ENCODE measurements around the gene WNT5B.

WNT5B gene

DNA sequence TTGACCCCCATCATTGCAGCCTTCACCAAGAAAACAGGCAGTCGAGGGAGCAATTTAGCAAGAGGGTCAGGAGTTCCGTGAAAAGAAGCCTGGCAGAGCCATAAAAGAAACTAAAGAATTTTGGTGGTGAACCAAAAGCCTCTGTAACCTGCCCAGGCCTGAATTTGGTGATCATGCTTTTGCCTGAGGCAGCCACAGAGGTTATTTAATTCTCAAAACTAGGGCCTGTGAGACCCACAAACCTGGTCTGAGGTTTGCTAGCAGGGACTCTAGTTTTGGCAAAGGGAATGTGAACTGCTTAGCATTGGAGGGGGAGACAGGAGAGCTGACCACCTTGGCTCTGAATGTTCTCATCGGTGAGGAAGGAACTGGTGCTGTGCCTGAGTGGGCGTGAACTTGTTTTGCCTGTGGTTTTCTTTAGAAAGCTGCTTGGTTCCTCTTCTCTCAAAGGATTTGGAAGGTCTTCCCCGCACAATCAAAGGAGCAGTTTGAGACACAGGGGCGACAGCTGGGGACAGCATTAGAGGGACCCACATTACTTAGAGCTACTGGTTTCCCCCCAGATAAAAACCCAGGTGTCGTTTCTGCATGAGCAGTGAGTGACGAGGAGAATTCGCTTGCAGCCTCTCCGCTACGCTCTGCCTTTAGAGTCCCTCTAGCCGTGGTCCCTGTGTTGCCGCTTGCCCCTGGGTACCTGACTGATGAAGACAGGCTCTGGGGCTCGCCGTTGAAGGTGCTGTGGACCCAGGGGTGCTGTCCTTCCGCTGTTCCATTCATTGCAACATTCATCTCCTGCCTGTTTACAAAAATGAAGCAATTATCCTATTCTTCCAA, 12.6 kb upstream of the WNT5B start:
- no peak for DNase-seq (ENCODE audit: low spot score)
- in situ Hi-C loops (cut with MboI; ENCODE audit: low pct_unique_long_range_greater_than_20kb, low sequenced_read_pairs, unreplicated experiment): no loop called here
- TF ChIP-seq, protein P1, sequence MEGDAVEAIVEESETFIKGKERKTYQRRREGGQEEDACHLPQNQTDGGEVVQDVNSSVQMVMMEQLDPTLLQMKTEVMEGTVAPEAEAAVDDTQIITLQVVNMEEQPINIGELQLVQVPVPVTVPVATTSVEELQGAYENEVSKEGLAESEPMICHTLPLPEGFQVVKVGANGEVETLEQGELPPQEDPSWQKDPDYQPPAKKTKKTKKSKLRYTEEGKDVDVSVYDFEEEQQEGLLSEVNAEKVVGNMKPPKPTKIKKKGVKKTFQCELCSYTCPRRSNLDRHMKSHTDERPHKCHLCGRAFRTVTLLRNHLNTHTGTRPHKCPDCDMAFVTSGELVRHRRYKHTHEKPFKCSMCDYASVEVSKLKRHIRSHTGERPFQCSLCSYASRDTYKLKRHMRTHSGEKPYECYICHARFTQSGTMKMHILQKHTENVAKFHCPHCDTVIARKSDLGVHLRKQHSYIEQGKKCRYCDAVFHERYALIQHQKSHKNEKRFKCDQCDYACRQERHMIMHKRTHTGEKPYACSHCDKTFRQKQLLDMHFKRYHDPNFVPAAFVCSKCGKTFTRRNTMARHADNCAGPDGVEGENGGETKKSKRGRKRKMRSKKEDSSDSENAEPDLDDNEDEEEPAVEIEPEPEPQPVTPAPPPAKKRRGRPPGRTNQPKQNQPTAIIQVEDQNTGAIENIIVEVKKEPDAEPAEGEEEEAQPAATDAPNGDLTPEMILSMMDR (IDR thresholded peaks at IDR 0.05; ENCODE audit: extremely low read depth, insufficient read depth, missing control alignments): no peak

DNA sequence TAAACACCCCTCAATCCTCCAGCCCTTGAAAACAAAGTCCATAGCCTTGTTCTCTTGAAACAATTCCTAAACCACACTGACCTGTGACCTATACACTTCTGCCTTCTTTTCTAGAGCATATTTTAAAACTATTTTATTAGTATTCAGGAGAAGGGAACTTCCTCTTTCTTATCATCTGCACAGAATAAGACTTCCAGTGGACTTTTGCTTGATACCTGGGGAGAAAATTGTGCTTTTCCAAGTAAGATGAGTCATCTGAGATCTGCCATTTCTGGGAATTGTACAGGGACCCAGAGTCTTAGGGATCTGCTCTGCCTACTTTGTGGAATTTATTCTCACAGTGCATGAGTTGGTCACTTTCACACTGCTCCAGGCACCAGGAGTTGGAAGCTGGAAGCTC, 10.5 kb upstream of the WNT5B start:
- in situ Hi-C loops (cut with MboI; ENCODE audit: low pct_unique_long_range_greater_than_20kb, low sequenced_read_pairs, unreplicated experiment): no loop called here
- TF ChIP-seq, protein P1 (IDR thresholded peaks at IDR 0.05; ENCODE audit: extremely low read depth, insufficient read depth, missing control alignments): no peak
- DNase-seq (ENCODE audit: low spot score): no peak

DNA sequence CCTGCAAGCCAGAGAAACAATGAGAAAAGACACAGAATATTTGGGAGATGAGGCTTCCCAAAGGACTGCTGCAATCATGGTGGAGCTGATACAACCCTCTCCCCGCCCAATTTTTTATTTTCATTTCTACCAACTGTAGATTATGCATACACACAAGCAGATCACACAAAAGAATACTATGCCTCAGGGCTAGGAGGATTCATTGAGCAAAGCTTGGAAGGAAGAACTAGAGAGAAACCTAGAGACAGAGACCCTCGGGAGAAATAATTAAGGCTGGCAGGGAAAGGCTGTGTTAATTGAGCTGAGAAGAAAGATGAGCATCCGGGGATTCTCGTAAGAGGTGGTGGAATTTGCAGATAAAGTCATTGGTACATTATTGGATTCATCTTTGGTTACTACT, 9.9 kb upstream of the WNT5B start:
- TF ChIP-seq, protein P1 (IDR thresholded peaks at IDR 0.05; ENCODE audit: extremely low read depth, insufficient read depth, missing control alignments): no peak
- in situ Hi-C loops (cut with MboI; ENCODE audit: low pct_unique_long_range_greater_than_20kb, low sequenced_read_pairs, unreplicated experiment): no loop called here
- DNase-seq (ENCODE audit: low spot score): no peak

DNA sequence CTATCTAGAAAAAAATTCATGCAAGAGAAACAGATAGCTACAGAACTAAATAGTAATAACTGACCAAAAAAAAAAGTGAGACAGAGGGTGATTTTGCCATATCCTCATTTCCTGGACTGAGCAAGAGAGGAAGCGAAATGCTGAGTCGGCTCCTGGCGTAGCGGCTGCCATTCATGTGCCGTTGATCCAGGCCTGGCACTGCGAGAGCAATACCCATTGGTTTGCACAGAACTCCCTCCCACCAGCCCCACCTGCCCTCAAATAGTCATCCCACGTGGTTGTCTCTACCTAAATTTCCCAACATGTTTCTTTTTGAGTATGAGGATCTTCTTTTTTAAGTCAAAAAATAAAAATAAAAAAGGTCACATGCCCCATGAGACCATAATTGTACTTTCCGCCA, 9.4 kb upstream of the WNT5B start:
- TF ChIP-seq, protein P1 (IDR thresholded peaks at IDR 0.05; ENCODE audit: extremely low read depth, insufficient read depth, missing control alignments): no peak
- DNase-seq (ENCODE audit: low spot score): peak; percentile 59
- in situ Hi-C loops (cut with MboI; ENCODE audit: low pct_unique_long_range_greater_than_20kb, low sequenced_read_pairs, unreplicated experiment): no loop called here

DNA sequence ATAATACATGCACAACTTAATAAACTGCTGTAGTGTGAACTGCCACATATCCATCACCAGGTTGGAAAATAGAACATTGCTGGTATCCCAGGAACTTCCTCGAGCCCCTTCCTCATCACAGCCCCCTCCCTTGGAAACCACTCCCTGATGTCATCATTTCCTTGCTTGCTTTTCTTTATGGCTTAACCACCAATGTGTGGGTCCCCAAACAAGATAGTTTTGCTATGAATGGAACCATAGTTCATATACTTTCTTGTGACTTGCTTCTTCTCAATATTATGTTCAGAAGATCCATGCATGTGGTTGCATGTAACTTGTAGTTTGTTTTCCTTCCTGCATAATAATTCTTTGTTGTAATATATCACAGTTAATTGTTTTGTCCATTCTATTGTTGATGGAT, 8.9 kb upstream of the WNT5B start:
- DNase-seq (ENCODE audit: low spot score): no peak
- in situ Hi-C loops (cut with MboI; ENCODE audit: low pct_unique_long_range_greater_than_20kb, low sequenced_read_pairs, unreplicated experiment): no loop called here
- TF ChIP-seq, protein P1 (IDR thresholded peaks at IDR 0.05; ENCODE audit: extremely low read depth, insufficient read depth, missing control alignments): no peak

DNA sequence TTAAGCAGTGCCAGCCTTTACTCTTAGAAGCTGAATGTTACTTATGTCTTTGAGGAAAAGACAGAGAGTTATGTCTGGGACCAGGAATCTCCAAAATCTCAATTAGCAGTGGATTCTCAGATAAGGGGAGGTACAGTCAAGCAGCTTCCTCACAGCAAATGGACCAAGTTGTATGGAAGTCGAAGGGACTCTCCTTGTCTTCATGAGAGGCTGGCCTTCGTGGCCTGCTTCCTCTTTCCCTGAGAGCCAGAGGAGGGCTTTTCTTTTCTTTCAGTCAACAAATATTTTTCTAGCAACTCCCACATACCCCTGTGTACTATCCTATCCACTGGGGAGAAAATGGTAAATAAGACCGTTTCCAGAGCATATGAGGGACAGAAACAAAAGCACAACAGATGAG, 6.6 kb upstream of the WNT5B start:
- in situ Hi-C loops (cut with MboI; ENCODE audit: low pct_unique_long_range_greater_than_20kb, low sequenced_read_pairs, unreplicated experiment): no loop called here

More for the DNA sequence above, 6.6 kb upstream of the WNT5B start:
- no peak for DNase-seq (ENCODE audit: low spot score)
- TF ChIP-seq, protein P1 (IDR thresholded peaks at IDR 0.05; ENCODE audit: extremely low read depth, insufficient read depth, missing control alignments): no peak
